A673 (cell line): ENCODE results near the gene TNFSF11. TPM values are rescaled to one million over a fixed set of nuclear protein-coding genes. Genes with fewer than 3 reads are reported as not detected.

Experiments used
- BruUV-seq: library from RNA; stranded (reverse); fragments of 400-500 nt; replicated peaks from 2 replicates; lab custom pipeline; 2021; lab: Mats Ljungman, UMichigan
- CTCF ChIA-PET: fragments of 300-600 bp; sonication (Branson Sonifier 250); formaldehyde crosslinking; loops from one replicate; lab custom pipeline; 2022; ENCODE audit warnings: antibody characterized with exemption; lab: Charles Lee
- POLR2A ChIA-PET: fragments of 300-600 bp; sonication (Branson Sonifier 250); formaldehyde crosslinking; loops from one replicate; lab custom pipeline; 2022; ENCODE audit warnings: antibody characterized with exemption; ENCODE audit not compliant: low non-redundant PET; lab: Charles Lee
- DNase-seq: peaks from one replicate; pipeline ENCODE4 v3.0.0-alpha.2; 2015; ENCODE audit warnings: low spot score
- H3K27ac ChIP-seq: fragments of 200-600 bp; sonication (generic); 2 replicates; pipeline ENCODE4 v1.5.1; 2016; ENCODE audit warnings: mixed run types, low read depth, mild to moderate bottlenecking, mixed read lengths, antibody characterized with exemption, low read length; ENCODE audit not compliant: poor library complexity, severe bottlenecking
- H3K27me3 ChIP-seq: fragments of 200-600 bp; sonication (generic); replicated peaks from 2 replicates; pipeline ENCODE4 v1.6.1; 2017; ENCODE audit warnings: mixed run types, low read depth, mild to moderate bottlenecking, mixed read lengths, antibody characterized with exemption, low read length; ENCODE audit not compliant: insufficient read depth, poor library complexity
- H3K36me3 ChIP-seq: fragments of 200-600 bp; sonication (generic); 2 replicates; pipeline ENCODE4 v1.6.1; 2016; ENCODE audit warnings: mixed run types, mild to moderate bottlenecking, mixed read lengths, antibody characterized with exemption, low read length; ENCODE audit not compliant: insufficient read depth, poor library complexity, severe bottlenecking
- H3K4me1 ChIP-seq: fragments of 200-600 bp; sonication (generic); 2 replicates; pipeline ENCODE4 v1.6.1; 2017; ENCODE audit warnings: mixed run types, mild to moderate bottlenecking, mixed read lengths, antibody characterized with exemption, low read length; ENCODE audit not compliant: insufficient read depth, poor library complexity, severe bottlenecking
- H3K4me3 ChIP-seq: fragments of 200-600 bp; sonication (generic); 2 replicates; pipeline ENCODE4 v1.5.1; 2016; ENCODE audit warnings: low read depth, mixed run types, mild to moderate bottlenecking, mixed read lengths, low read length; ENCODE audit not compliant: poor library complexity, severe bottlenecking
- H3K9me3 ChIP-seq: fragments of 200-600 bp; sonication (generic); 2 replicates; pipeline ENCODE4 v1.6.1; 2016; ENCODE audit warnings: mixed run types, low read depth, mild to moderate bottlenecking, mixed read lengths, antibody characterized with exemption, low read length; ENCODE audit not compliant: poor library complexity, severe bottlenecking
- EZH2 ChIP-seq: fragments of 200-600 bp; sonication (generic); IDR thresholded peaks from 2 replicates; pipeline ENCODE4 v1.6.1; 2017; ENCODE audit warnings: borderline replicate concordance, low read depth, mild to moderate bottlenecking, mixed read lengths, antibody characterized with exemption, low read length; ENCODE audit not compliant: poor library complexity, severe bottlenecking
- intact Hi-C: fragments of 100-400 bp; cut with micrococcal nuclease; formaldehyde crosslinking; loops from one replicate; pipeline ENCODE4 v1.10.0; 2022; ENCODE audit not compliant: unreplicated experiment
- total RNA-seq: library from RNA; stranded (reverse); gene quantifications from 2 replicates; pipeline ENCODE4 v1.2.3, GENCODE V29; 2021
- TF ChIP-seq, protein P1 (sequence below): fragments of 300-800, 200-600 bp; sonication (generic); conservative IDR thresholded peaks from 2 replicates; pipeline ENCODE4 v1.5.1; 2017; ENCODE audit warnings: low read depth, mild to moderate bottlenecking, antibody characterized with exemption, low read length, moderate library complexity, mixed read lengths

The TNFSF11 gene
- total RNA-seq, 1 experiment from 2014 or later, result not detected

DNA sequence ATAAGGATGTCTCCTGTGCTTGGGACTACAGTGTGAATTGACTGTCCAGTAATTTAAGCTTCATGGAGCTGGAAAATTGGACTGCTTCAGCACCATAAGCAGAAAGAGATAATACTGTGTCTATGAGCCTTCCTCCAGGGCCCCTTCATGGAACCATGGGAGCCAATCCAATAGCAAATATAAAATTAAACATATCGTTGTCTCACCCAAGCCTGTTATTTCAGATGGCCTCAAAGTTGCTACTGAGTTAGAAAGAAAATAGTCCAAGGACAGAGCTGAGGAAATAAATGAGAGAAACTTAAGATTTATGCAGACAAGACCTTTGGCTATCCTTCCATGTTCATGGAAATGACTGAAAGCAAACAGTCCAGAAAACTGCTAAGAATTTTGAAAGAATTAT, 57.2 kb downstream of the TNFSF11 start:
- intact Hi-C loops, result no loop called here
- POLR2A ChIA-PET, result no interaction called here
- H3K4me3 ChIP-seq, result no peak overlapping the region
- CTCF ChIA-PET, result no interaction called here
- H3K4me1 ChIP-seq, result no peaks in the 10 kb centered on the region
- no peak overlapping the region for H3K27ac ChIP-seq
- peaks cover 14% of the 10 kb centered on the region for H3K27me3 ChIP-seq
- TF ChIP-seq, protein P1, sequence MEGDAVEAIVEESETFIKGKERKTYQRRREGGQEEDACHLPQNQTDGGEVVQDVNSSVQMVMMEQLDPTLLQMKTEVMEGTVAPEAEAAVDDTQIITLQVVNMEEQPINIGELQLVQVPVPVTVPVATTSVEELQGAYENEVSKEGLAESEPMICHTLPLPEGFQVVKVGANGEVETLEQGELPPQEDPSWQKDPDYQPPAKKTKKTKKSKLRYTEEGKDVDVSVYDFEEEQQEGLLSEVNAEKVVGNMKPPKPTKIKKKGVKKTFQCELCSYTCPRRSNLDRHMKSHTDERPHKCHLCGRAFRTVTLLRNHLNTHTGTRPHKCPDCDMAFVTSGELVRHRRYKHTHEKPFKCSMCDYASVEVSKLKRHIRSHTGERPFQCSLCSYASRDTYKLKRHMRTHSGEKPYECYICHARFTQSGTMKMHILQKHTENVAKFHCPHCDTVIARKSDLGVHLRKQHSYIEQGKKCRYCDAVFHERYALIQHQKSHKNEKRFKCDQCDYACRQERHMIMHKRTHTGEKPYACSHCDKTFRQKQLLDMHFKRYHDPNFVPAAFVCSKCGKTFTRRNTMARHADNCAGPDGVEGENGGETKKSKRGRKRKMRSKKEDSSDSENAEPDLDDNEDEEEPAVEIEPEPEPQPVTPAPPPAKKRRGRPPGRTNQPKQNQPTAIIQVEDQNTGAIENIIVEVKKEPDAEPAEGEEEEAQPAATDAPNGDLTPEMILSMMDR, result no peak
- no peak for TF ChIP-seq EZH2
- DNase-seq, result no peak
- no peaks in the 10 kb centered on the region for H3K36me3 ChIP-seq
- no peaks in the 10 kb centered on the region for H3K9me3 ChIP-seq
- BruUV-seq, result no TSS peak

DNA sequence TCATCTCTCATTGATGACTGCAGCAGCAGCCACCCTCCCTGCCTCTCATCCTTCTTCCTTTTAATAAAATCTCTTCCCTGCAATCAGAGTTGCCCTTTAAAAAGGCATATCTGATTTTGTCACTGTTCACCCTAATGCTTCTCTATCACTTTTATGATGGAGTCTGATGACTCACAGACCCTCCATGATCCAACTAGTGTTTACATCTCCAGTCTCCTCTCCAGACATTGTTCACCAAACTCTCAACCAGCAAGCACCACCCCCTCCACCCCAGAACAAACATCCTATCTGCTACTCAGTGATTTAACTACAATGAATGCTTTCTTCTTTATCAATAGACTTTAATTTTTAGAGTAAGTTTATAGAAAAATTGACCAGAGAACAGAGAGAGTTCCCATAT, 59.5 kb downstream of the TNFSF11 start:
- intact Hi-C loops, result no loop called here
- H3K36me3 ChIP-seq, result no peaks in the 10 kb centered on the region
- H3K27ac ChIP-seq, result no peak overlapping the region
- ChIA-PET CTCF (no interaction called here), POLR2A (no interaction called here)
- BruUV-seq, result no TSS peak
- TF ChIP-seq, protein P1, result no peak
- no peak for TF ChIP-seq EZH2
- no peaks in the 10 kb centered on the region for H3K9me3 ChIP-seq
- peaks cover 16% of the 10 kb centered on the region for H3K27me3 ChIP-seq
- H3K4me3 ChIP-seq, result no peak overlapping the region
- no peaks in the 10 kb centered on the region for H3K4me1 ChIP-seq
- no peak for DNase-seq

DNA sequence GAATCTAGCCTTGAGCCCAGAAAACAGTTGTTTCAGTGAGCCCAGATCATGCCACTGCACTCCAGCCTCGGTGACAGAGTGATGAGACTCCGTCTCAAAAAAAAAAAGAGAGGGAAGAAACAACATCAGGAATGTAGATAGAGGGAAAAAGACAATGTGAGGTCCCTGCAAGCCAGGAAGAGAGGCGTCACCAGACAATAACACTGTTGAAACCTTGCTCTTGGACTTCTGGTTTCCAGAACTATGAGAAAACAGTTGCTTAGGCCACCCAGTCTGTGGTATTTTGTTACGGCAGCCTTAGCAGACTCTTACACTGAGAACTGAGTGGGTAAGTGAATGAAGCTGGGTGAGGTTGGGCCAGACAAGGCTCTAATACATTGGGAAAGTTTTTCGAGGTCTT, 64.1 kb downstream of the TNFSF11 start:
- Histone ChIP-seq H3K4me3 (no peak overlapping the region), H3K4me1 (no peaks in the 10 kb centered on the region), H3K9me3 (no peaks in the 10 kb centered on the region), H3K27me3 (peaks cover 20% of the 10 kb centered on the region), H3K27ac (no peak overlapping the region), H3K36me3 (no peaks in the 10 kb centered on the region)
- intact Hi-C loops, result no loop called here
- BruUV-seq, result no TSS peak
- CTCF ChIA-PET, result no interaction called here
- no peak for DNase-seq
- POLR2A ChIA-PET, result no interaction called here
- no peak for TF ChIP-seq EZH2
- TF ChIP-seq, protein P1, result no peak
